ENCODE results near the gene STARD13.

STARD13 gene

GRCh38 chr13:33110713-33111413 is 174.7 kb downstream of the STARD13 start:
- no peak for DNase-seq (ENCODE audit: low read depth)
- TF ChIP-seq CTCF (IDR thresholded peaks at IDR 0.05; ENCODE audit: control insufficient read depth, insufficient read depth, low read depth, low read length, missing control alignments), result no peak
- H3K4me3 ChIP-seq (ENCODE audit: control insufficient read depth, low read depth, low read length), result no peak overlapping the region

GRCh38 chr13:33110386-33110712 is 175.2 kb downstream of the STARD13 start:
- TF ChIP-seq CTCF (IDR thresholded peaks at IDR 0.05; ENCODE audit: control insufficient read depth, insufficient read depth, low read depth, low read length, missing control alignments), result no peak
- no peak for DNase-seq (ENCODE audit: low read depth)
- no peak overlapping the region for H3K4me3 ChIP-seq (ENCODE audit: control insufficient read depth, low read depth, low read length)

DNA sequence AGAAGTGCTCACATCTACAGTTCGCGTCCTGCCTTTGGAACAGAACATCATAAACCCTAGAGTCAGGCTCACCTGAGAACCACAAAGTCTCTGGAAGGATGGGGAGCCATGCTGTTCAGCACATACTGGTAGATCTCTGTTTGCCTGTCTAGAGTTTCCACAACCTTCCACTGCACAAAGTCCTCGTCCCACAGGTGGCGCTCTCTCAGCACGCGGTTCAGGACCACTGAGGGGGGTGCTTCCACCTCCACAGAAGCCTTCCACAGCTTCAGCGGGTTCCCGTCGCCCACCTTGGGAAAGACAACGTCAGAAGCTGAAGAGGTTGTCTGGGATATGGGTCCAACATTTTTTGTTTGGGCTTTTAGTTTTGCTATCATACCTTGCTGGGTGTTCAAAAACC is 175.8 kb downstream of the STARD13 start:
- no peak for DNase-seq (ENCODE audit: low read depth)
- no peak overlapping the region for H3K4me3 ChIP-seq (ENCODE audit: control insufficient read depth, low read depth, low read length)
- peak; percentile 32 for TF ChIP-seq CTCF (IDR thresholded peaks at IDR 0.05; ENCODE audit: control insufficient read depth, insufficient read depth, low read depth, low read length, missing control alignments)

DNA sequence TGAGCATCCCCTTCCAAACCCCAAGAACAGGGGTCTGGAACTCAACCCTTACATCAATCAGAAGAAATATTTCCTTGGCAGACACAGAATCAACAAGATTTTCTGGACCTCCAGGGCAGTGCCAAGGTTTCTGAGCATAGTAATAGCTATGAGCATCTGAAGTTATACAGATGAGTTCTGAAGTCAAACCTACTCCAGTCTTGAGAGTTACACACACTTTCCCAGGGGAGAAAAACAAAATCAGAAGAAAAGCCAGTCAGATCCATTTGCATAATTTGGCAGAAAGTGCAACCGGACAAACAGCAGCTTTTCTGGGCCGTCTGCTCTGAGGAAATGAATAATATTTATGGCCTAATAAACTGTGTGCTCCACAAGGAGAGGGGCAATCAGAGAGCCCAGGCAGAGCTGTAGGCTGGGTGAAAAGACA is 176.3 kb downstream of the STARD13 start:
- no peak overlapping the region for H3K4me3 ChIP-seq (ENCODE audit: control insufficient read depth, low read depth, low read length)
- DNase-seq (ENCODE audit: low read depth), result no peak
- no peak for TF ChIP-seq CTCF (IDR thresholded peaks at IDR 0.05; ENCODE audit: control insufficient read depth, insufficient read depth, low read depth, low read length, missing control alignments)

DNA sequence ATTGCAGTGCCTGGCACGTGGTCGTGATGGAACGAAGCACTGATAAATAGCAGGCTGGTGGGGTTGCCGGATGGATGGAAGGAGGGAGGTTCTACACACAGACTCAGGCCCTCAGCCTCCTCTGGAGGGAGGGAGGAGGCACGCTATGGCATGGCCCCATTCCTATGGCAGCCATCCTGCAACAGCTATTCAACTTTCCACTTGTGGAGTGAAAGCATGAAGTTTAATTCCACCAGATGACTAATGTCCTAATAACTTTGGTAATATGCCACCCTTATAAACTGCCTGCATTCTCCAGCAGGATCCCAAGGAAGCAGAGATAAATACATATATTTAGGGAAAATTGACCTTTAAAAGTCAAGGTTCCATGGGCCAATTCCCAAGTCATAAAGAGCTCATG is 176.9 kb downstream of the STARD13 start:
- no peak for TF ChIP-seq CTCF (IDR thresholded peaks at IDR 0.05; ENCODE audit: control insufficient read depth, insufficient read depth, low read depth, low read length, missing control alignments)
- DNase-seq (ENCODE audit: low read depth), result no peak
- H3K4me3 ChIP-seq (ENCODE audit: control insufficient read depth, low read depth, low read length), result no peak overlapping the region

GRCh38 chr13:33107361-33107760 is 178.2 kb downstream of the STARD13 start:
- TF ChIP-seq CTCF (IDR thresholded peaks at IDR 0.05; ENCODE audit: control insufficient read depth, insufficient read depth, low read depth, low read length, missing control alignments), result no peak
- DNase-seq (ENCODE audit: low read depth), result no peak
- H3K4me3 ChIP-seq (ENCODE audit: control insufficient read depth, low read depth, low read length), result no peak overlapping the region
